GM12864 (cell line): ENCODE measurements around the gene RAB15.
A peak's percentile ranks its signal among the peaks of the same experiment; 100 is the strongest.
"Not testable (repeated sequence)": the region's sequence is repeated elsewhere in the genome, so short reads cannot be mapped to it uniquely, and the experiment has no call there.

Experiments
- DNase-seq: peaks from one replicate; pipeline ENCODE4 v3.0.0-alpha.2; 2011; ENCODE audit warnings: low read depth
- H3K4me3 ChIP-seq: 2 replicates; pipeline ENCODE4 v1.5.1; 2011; ENCODE audit warnings: mild to moderate bottlenecking, low read depth, low read length, control low read depth
- TF ChIP-seq, protein P1 (sequence below): IDR thresholded peaks from 2 replicates; pipeline ENCODE4 v1.5.1; 2011; ENCODE audit warnings: low read depth, mild to moderate bottlenecking, moderate library complexity, low read length, control low read depth, inconsistent platforms; ENCODE audit errors: missing control alignments

Gene RAB15

DNA sequence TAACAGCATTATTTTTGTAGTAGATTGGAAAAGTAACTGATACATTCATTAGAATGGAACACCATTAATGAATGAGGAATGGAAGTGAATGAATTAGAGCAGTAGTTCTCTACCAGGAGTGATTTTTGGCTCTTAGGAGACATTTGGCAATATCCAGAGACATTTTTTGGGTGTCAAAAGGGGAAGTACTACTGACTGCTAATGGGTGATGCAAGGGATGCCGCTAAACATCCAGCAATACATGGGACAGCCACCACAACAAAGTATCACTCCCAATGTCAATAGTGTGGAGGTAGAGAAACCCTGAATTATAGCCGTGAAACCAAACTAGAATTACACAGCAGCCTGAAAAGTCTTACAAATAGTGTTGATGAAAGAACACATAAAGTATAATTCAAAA is 56.3 kb downstream of the RAB15 start:
- TF ChIP-seq, protein P1, sequence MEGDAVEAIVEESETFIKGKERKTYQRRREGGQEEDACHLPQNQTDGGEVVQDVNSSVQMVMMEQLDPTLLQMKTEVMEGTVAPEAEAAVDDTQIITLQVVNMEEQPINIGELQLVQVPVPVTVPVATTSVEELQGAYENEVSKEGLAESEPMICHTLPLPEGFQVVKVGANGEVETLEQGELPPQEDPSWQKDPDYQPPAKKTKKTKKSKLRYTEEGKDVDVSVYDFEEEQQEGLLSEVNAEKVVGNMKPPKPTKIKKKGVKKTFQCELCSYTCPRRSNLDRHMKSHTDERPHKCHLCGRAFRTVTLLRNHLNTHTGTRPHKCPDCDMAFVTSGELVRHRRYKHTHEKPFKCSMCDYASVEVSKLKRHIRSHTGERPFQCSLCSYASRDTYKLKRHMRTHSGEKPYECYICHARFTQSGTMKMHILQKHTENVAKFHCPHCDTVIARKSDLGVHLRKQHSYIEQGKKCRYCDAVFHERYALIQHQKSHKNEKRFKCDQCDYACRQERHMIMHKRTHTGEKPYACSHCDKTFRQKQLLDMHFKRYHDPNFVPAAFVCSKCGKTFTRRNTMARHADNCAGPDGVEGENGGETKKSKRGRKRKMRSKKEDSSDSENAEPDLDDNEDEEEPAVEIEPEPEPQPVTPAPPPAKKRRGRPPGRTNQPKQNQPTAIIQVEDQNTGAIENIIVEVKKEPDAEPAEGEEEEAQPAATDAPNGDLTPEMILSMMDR: no peak
- DNase-seq: no peak
- H3K4me3 ChIP-seq: no peak overlapping the region

DNA sequence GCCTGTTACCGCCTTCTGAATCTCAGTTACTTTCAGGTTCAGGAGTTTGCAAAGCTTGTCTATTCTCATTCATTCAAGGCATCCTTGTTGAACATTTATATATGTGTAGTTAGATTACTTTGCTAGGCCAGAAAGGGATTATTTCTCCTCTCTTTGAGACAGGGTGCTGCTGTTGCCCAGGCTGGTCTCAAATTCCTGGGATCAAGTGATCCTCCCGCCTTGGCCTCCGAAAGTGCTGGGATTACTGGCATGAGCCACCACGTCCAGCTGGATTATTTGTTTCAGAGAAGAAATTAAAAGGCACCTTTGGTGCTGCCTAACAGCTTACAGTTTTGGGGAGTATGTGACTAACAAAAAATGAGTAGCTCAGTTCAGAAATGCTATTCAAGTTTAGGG is 57.1 kb downstream of the RAB15 start:
- peak overlapping the region; percentile 94 for H3K4me3 ChIP-seq
- TF ChIP-seq, protein P1: no peak
- no peak for DNase-seq

DNA sequence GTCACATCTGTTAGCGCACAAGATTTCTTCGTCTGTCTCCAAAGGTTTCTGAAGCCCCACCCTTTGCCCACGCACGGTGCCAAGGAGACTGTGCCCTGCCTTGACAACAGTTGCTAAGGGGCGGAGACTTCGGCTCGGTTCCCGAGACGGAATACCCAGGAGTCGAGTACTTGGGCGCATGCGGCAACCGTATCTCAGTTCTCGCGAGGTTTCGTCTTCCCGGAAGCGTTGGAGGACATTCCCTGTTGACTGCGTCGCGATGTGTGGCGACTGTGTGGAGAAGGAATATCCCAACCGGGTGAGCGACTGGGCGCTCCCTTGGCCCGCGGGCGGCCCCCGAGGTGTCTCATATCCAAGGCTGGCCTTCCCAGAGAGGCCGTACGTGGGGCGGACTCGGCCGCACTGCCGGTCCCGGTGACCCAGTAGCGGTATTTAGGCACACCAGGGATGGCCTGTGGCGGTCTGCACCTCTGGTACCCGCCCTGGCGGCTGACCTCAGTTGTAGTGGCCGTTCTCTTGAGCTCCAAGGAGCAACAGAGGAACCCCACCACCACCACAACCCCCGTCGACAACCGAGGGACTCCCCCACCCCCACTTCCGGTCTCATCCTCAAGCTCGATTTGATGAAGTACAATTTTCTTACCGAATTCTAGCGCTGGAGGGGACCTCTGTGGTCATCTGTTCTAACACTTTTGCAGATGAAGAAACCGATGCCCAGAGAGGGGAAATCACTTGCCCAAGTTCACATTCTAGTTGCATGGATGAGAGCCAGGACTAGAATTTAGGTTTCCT is 57.7 kb downstream of the RAB15 start, which contains the start of gene CHURC1:
Gene CHURC1, plus strand, starts transcription at position 219 of the 792 bp plus-strand sequence. Its CDS starts 41 bp downstream, at position 260.
- TF ChIP-seq, protein P1: no peak
- peak within 1 kb of the TSS; percentile 94 for H3K4me3 ChIP-seq
- DNase-seq: peak; percentile 90

DNA sequence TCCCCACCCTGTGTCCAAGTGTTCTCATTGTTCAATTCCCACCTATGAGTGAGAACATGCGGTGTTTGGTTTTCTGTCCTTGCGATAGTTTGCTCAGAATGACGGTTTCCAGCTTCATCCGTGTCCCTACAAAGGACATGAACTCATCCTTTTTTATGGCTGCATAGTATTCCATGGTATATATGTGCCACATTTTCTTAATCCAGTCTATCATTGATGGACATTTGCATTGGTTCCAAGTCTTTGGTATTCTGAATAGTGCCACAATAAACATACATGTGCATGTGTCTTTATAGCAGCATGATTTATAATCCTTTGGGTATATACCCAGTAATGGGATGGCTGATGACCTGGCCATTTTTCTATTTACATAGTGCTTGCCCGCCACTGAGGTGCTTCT is 58.7 kb downstream of the RAB15 start:
- not testable (repeated sequence) for DNase-seq, H3K4me3 ChIP-seq

DNA sequence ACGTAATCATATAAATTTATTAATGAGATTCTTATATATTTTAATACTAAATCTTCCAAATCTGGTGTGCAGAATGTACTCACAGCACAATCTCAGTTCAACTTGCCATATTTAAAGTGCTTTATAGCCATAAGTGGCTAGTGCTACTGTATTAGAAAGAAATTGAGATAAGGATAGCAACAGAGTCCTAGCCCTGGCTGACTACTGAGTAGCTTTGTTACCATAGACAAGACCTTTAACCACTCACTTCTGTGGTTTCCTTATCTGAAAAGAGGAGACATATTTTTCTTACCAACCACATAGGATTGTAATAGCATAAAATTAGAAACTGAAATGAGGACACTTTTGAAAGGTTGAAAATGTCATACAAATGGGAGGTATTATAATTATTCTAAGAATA is 59.9 kb downstream of the RAB15 start:
- TF ChIP-seq, protein P1: no peak
- no peak for DNase-seq
- H3K4me3 ChIP-seq: no peak overlapping the region

DNA sequence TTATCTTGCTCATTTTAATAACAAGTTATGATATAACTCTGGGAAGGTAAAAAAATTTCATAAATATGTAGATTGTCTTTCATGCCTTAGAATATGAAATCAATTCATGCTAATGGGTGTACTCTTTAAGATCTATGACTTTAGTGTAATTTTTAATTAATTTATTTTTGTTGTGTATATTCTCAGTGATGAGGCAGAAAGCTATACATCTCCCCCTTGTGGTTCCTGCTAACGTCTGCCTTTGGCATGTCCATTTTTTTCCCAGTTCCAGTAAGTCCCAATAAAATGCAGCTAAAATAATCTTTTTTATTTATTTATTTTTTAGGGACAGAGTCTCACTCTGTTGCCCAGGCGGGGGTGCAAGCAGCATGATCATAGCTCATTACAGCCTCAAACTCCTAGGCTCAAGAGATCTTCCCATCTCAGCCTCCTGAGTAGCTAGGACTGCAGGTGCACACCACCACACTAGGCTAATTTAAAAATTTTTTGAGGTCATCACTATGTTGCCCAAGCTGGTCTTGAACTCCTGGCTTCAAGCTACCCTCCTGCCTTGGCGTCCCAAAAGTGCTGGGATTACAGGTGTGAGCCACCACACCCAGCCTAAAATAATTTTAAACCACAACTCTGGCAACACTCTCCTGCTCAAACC is 61.2 kb downstream of the RAB15 start:
- DNase-seq: no peak
- TF ChIP-seq, protein P1: peak; percentile 42
- H3K4me3 ChIP-seq: no peak overlapping the region

DNA sequence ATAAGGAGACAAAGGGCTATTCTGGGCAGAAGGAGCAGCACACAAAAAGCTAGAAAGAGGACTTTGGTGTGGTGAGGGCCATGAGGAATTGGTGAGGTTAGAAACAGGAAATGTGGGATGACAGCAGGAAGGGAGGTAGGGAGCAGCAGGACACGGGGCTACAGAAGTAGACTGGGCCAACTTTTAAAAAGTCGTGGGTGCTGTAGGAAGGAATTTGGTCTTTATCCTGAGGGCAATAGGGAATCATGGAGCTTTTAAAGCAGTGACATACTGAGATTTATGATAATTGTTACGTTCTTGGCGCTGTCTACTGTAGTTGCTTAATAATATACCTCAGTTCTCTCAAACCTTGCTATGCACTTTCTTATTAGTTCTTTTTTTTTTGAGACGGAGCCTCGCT is 66.1 kb downstream of the RAB15 start:
- DNase-seq: no peak

More for the DNA sequence above, 66.1 kb downstream of the RAB15 start:
- no peak overlapping the region for H3K4me3 ChIP-seq
- TF ChIP-seq, protein P1: no peak
